NCI-H774 (cell line): ENCODE data around the gene GRIA1.
"Not testable (repeated sequence)": the region's sequence is repeated elsewhere in the genome, so short reads cannot be mapped to it uniquely, and the experiment has no call there.

Experiments
- DNase-seq: peaks from one replicate; lab custom pipeline; 2025; lab: John Stamatoyannopoulos, UW

GRIA1 gene

GRCh38 chr5:153835891-153836515 is 345.5 kb downstream of the GRIA1 start:
- no peak for DNase-seq

GRCh38 chr5:153849303-153850113 is 359.0 kb downstream of the GRIA1 start:
- DNase-seq: not testable (repeated sequence)

- no peak for DNase-seq
Measured at GRCh38 chr5:153860195-153860886, 369.9 kb downstream of the GRIA1 start.

GRCh38 chr5:153862906-153863305 is 372.4 kb downstream of the GRIA1 start:
- not testable (repeated sequence) for DNase-seq
